GM12872 (cell line): ENCODE data around the gene PAQR7.

ENCODE experiments used
- CTCF ChIP-seq: IDR thresholded peaks from 3 replicates; pipeline ENCODE4 v1.5.1; 2011; ENCODE audit warnings: low read depth, mild to moderate bottlenecking, low read length, moderate library complexity; ENCODE audit not compliant: insufficient read depth

The PAQR7 gene

GRCh38 chr1:25916460-25916859 is 41.0 kb upstream of the PAQR7 start:
- no peak for TF ChIP-seq CTCF

- no peak for TF ChIP-seq CTCF
These were observed 38.8 kb upstream of the PAQR7 start for GRCh38 chr1:25914074-25914995.

- TF ChIP-seq CTCF: no peak
These were observed 37.7 kb upstream of the PAQR7 start for GRCh38 chr1:25913206-25913605.

GRCh38 chr1:25912076-25912831 is 36.7 kb upstream of the PAQR7 start:
- no peak for TF ChIP-seq CTCF

- no peak for TF ChIP-seq CTCF
These were observed 35.7 kb upstream of the PAQR7 start for GRCh38 chr1:25911162-25911561.

GRCh38 chr1:25909040-25909439 is 33.5 kb upstream of the PAQR7 start:
- TF ChIP-seq CTCF: no peak

GRCh38 chr1:25908161-25908560 is 32.7 kb upstream of the PAQR7 start:
- TF ChIP-seq CTCF: no peak
